CD4-positive, alpha-beta memory T cell (primary cell): Measurements from ENCODE around the gene FREM2. TPM values are rescaled to one million over a fixed set of nuclear protein-coding genes. Genes with fewer than 3 reads are reported as not detected.

ENCODE experiments used
- CTCF ChIA-PET: fragments of 350-600 bp; sonication (Branson Sonifier 250); formaldehyde crosslinking; loops from one replicate; lab custom pipeline; 2021; ENCODE audit warnings: inconsistent platforms; ENCODE audit not compliant: partially characterized antibody; lab: Charles Lee
- POLR2A ChIA-PET: fragments of 350-600 bp; sonication (Branson Sonifier 250); formaldehyde crosslinking; loops from one replicate; lab custom pipeline; 2021; ENCODE audit not compliant: partially characterized antibody; lab: Charles Lee
- DNase-seq, 5 donors: peaks; one replicate each; pipeline versions ENCODE4 v3.0.0 to v3.0.0-alpha.2; 2020 to 2022; ENCODE audit warnings: mixed read lengths in 1 of 5
- H3K27ac ChIP-seq: one replicate; pipeline ENCODE4 v1.7.0; 2013; ENCODE audit warnings: low read depth, low read length
- H3K27me3 ChIP-seq: 2 replicates; pipeline ENCODE4 v1.7.0; 2013; ENCODE audit warnings: mild to moderate bottlenecking, low read length, moderate library complexity; ENCODE audit not compliant: insufficient read depth
- H3K36me3 ChIP-seq: 2 replicates; pipeline ENCODE4 v1.7.0; 2013; ENCODE audit warnings: mild to moderate bottlenecking, low read length, moderate library complexity; ENCODE audit not compliant: insufficient read depth
- H3K4me1 ChIP-seq: 2 replicates; pipeline ENCODE4 v1.7.0; 2013; ENCODE audit warnings: mild to moderate bottlenecking, low read length, moderate library complexity; ENCODE audit not compliant: insufficient read depth
- H3K4me3 ChIP-seq, 2 donors: one replicate each; pipeline ENCODE4 v1.7.0; 2013; ENCODE audit warnings: low read length in 2 of 2, mild to moderate bottlenecking in 1 of 2
- H3K9me3 ChIP-seq, 2 donors: one replicate each; pipeline ENCODE4 v1.7.0; 2013; ENCODE audit warnings: low read length in 2 of 2, control low read depth in 1 of 2; ENCODE audit not compliant: control insufficient read depth in 1 of 2
- H3K27ac Mint-ChIP-seq, 7 donors: one replicate each; pipeline ENCODE4 v1.8.0; 2020 to 2021; ENCODE audit warnings: mixed read lengths in 7 of 7, mild to moderate bottlenecking in 6 of 7, inconsistent platforms in 3 of 7, moderate library complexity in 3 of 7
- H3K27me3 Mint-ChIP-seq, 2 donors: one replicate each; pipeline ENCODE4 v1.8.0; 2020 to 2021; ENCODE audit warnings: mixed read lengths in 2 of 2
- H3K36me3 Mint-ChIP-seq, 2 donors: one replicate each; pipeline ENCODE4 v1.8.0; 2020 to 2021; ENCODE audit warnings: mixed read lengths in 2 of 2, inconsistent platforms in 1 of 2, mild to moderate bottlenecking in 1 of 2
- H3K4me1 Mint-ChIP-seq, 4 donors: one replicate each; pipeline ENCODE4 v1.8.0; 2020 to 2021; ENCODE audit warnings: mixed read lengths in 4 of 4, mild to moderate bottlenecking in 1 of 4
- H3K4me3 Mint-ChIP-seq, 8 donors: one replicate each; pipeline ENCODE4 v1.8.0; 2020 to 2021; ENCODE audit warnings: mixed read lengths in 8 of 8, mild to moderate bottlenecking in 7 of 8, moderate library complexity in 6 of 8, inconsistent platforms in 3 of 8
- H3K9me3 Mint-ChIP-seq, 8 donors: one replicate each; pipeline ENCODE4 v1.8.0; 2020 to 2021; ENCODE audit warnings: mixed read lengths in 8 of 8, mild to moderate bottlenecking in 5 of 8, inconsistent platforms in 3 of 8, moderate library complexity in 1 of 8
- intact Hi-C: fragments of 100-400 bp; cut with micrococcal nuclease; formaldehyde crosslinking; loops from one replicate; pipeline ENCODE4 v1.15.1; 2023
- polyA plus RNA-seq, 2 donors: library from polyadenylated mRNA; unstranded; fragments of 300-500 nt; fragmentation: Illumina TruSeq; gene quantifications; one replicate each; pipeline ENCODE4 v1.2.3, GENCODE V29; 2021
- total RNA-seq, 2 experiments: library from RNA; stranded (reverse); gene quantifications; one replicate each; pipeline ENCODE4 v1.2.3, GENCODE V29; 2021

The FREM2 gene
- total and polyA plus RNA-seq, 4 experiments from 2014 or later = not detected

GRCh38 chr13:38824342-38824741 is 137.5 kb downstream of the FREM2 start:
- CTCF ChIA-PET = no interaction called here

GRCh38 chr13:38826182-38826813 is 139.4 kb downstream of the FREM2 start:
- H3K4me1 ChIP-seq = no peaks in the 10 kb centered on the region
- H3K9me3 Mint-ChIP-seq = peaks cover 0 to 5% (median 0%) of the 10 kb centered on the region in 8 donors
- ChIA-PET CTCF (no interaction called here), POLR2A (no interaction called here)
- no peak overlapping the region for H3K4me3 Mint-ChIP-seq
- H3K36me3 ChIP-seq = no peaks in the 10 kb centered on the region
- intact Hi-C loops = no loop called here
- no peak overlapping the region for H3K27ac Mint-ChIP-seq
- H3K9me3 ChIP-seq = no peaks in the 10 kb centered on the region
- H3K4me1 Mint-ChIP-seq = no peaks in the 10 kb centered on the region
- no peak overlapping the region for H3K27ac ChIP-seq
- H3K4me3 ChIP-seq = no peak overlapping the region
- no peak for DNase-seq
- peaks cover 0 to 2% of the 10 kb centered on the region in 2 donors for H3K27me3 Mint-ChIP-seq
- H3K27me3 ChIP-seq = no peaks in the 10 kb centered on the region
- no peaks in the 10 kb centered on the region for H3K36me3 Mint-ChIP-seq

More at GRCh38 chr13:38824342-38824741, 137.5 kb downstream of the FREM2 start:
- H3K36me3 ChIP-seq = no peaks in the 10 kb centered on the region
- H3K27me3 Mint-ChIP-seq = no peaks in the 10 kb centered on the region
- no peak overlapping the region for H3K4me3 Mint-ChIP-seq
- H3K27ac Mint-ChIP-seq = no peak overlapping the region
- H3K36me3 Mint-ChIP-seq = no peaks in the 10 kb centered on the region
- no peak for DNase-seq
- no peak overlapping the region for H3K27ac ChIP-seq
- H3K4me3 ChIP-seq = no peak overlapping the region
- intact Hi-C loops = no loop called here
- H3K4me1 Mint-ChIP-seq = no peaks in the 10 kb centered on the region
- H3K9me3 ChIP-seq = no peaks in the 10 kb centered on the region
- no peaks in the 10 kb centered on the region for H3K27me3 ChIP-seq
- no peaks in the 10 kb centered on the region for H3K4me1 ChIP-seq
- peaks cover 0 to 3% (median 0%) of the 10 kb centered on the region in 8 donors for H3K9me3 Mint-ChIP-seq
- POLR2A ChIA-PET = no interaction called here

DNA sequence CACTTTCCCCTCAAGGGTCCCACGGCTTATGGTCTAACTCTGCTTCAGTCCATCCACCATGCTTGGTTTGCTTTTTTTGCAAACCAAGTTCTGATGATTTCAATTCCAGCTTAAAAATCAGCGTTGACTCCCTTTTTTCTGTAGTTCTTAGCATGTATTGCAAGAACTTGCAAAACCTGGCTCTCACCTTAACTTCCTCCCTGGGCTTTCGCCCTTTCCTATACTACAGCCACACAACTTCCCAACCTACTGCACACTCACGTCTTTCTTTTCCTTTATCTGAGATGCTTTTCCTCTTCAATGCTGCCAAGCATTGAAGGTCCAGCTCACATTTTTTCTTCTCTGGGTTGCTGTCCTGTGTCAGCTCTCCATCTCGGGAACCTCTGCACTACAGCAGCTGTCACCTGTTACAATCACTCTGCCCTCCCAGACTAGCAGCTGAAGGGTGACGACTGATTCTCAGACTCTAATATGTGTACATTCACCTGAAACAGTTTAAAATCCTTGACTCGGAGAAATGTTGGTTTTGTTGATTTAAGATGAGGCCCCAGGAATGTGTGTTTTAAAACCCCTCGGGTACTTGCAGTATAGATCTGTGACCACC is 143.7 kb downstream of the FREM2 start:
- no peaks in the 10 kb centered on the region for H3K36me3 Mint-ChIP-seq
- Histone ChIP-seq H3K4me3 (no peak overlapping the region), H3K36me3 (no peaks in the 10 kb centered on the region), H3K27me3 (no peaks in the 10 kb centered on the region), H3K4me1 (no peaks in the 10 kb centered on the region), H3K27ac (no peak overlapping the region), H3K9me3 (no peaks in the 10 kb centered on the region)
- H3K4me1 Mint-ChIP-seq = no peaks in the 10 kb centered on the region
- no peak for DNase-seq
- intact Hi-C loops = no loop called here
- H3K4me3 Mint-ChIP-seq = no peak overlapping the region
- peaks cover 0 to 2% of the 10 kb centered on the region in 2 donors for H3K27me3 Mint-ChIP-seq
- CTCF ChIA-PET = no interaction called here
- H3K27ac Mint-ChIP-seq = no peak overlapping the region
- POLR2A ChIA-PET = no interaction called here
- H3K9me3 Mint-ChIP-seq = peaks cover 0 to 5% (median 0%) of the 10 kb centered on the region in 8 donors

DNA sequence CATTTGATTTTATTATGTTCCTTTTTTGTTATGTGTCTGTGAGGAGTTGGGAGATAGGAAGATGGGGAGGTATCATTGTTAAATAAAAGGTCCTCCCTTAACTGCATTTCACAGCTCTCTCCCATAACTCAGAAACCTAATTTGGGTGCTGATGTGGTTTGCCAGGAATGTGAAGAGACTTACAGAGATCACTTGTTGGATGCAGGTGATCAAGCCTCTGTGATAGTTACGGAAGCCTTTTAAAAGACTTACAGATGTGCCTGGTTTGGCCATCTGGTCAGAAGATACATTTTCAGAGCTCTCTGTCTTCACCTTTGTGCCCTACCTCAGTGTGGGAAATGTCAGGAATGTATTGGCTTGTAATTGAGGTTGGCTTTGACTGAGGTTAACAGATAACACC is 157.7 kb downstream of the FREM2 start:
- Histone ChIP-seq H3K9me3 (no peaks in the 10 kb centered on the region), H3K36me3 (no peaks in the 10 kb centered on the region), H3K27me3 (no peaks in the 10 kb centered on the region), H3K4me1 (no peaks in the 10 kb centered on the region), H3K27ac (no peak overlapping the region), H3K4me3 (no peak overlapping the region)
- POLR2A ChIA-PET = no interaction called here
- H3K27ac Mint-ChIP-seq = no peak overlapping the region
- DNase-seq = no peak
- no peaks in the 10 kb centered on the region for H3K36me3 Mint-ChIP-seq
- intact Hi-C loops = no loop called here
- CTCF ChIA-PET = no interaction called here
- H3K4me1 Mint-ChIP-seq = no peaks in the 10 kb centered on the region
- peaks cover 4 to 6% of the 10 kb centered on the region in 2 donors for H3K27me3 Mint-ChIP-seq
- H3K4me3 Mint-ChIP-seq = no peak overlapping the region
- no peaks in the 10 kb centered on the region for H3K9me3 Mint-ChIP-seq

GRCh38 chr13:38848360-38848759 is 161.5 kb downstream of the FREM2 start:
- no peak for DNase-seq
- CTCF ChIA-PET = no interaction called here
- no peak overlapping the region for H3K27ac ChIP-seq
- intact Hi-C loops = no loop called here
- H3K4me1 ChIP-seq = no peaks in the 10 kb centered on the region
- POLR2A ChIA-PET = no interaction called here
- no peaks in the 10 kb centered on the region for H3K9me3 ChIP-seq
- no peak overlapping the region for H3K4me3 ChIP-seq
- H3K27me3 ChIP-seq = no peaks in the 10 kb centered on the region
- Mint-ChIP-seq H3K4me1 (no peaks in the 10 kb centered on the region), H3K9me3 (no peaks in the 10 kb centered on the region), H3K27me3 (peaks cover 2 to 4% of the 10 kb centered on the region in 2 donors), H3K36me3 (no peaks in the 10 kb centered on the region), H3K4me3 (no peak overlapping the region), H3K27ac (no peak overlapping the region)
- no peaks in the 10 kb centered on the region for H3K36me3 ChIP-seq

- CTCF ChIA-PET = no interaction called here
- peaks cover 2 to 4% of the 10 kb centered on the region in 2 donors for H3K27me3 Mint-ChIP-seq
Observed at GRCh38 chr13:38849315-38849714, 162.4 kb downstream of the FREM2 start.

GRCh38 chr13:38850868-38851626 is 164.2 kb downstream of the FREM2 start:
- POLR2A ChIA-PET = no interaction called here
- H3K4me1 ChIP-seq = no peaks in the 10 kb centered on the region
- Mint-ChIP-seq H3K27ac (no peak overlapping the region), H3K4me1 (peaks cover 0 to 1% (median under 1%) of the 10 kb centered on the region in 4 donors), H3K36me3 (no peaks in the 10 kb centered on the region), H3K4me3 (no peak overlapping the region), H3K27me3 (peaks cover 4% of the 10 kb centered on the region in 2 donors), H3K9me3 (no peaks in the 10 kb centered on the region)
- DNase-seq = no peak
- no peaks in the 10 kb centered on the region for H3K9me3 ChIP-seq
- CTCF ChIA-PET = no interaction called here
- intact Hi-C loops = no loop called here
- H3K36me3 ChIP-seq = no peaks in the 10 kb centered on the region
- no peak overlapping the region for H3K4me3 ChIP-seq
- H3K27ac ChIP-seq = no peak overlapping the region
- H3K27me3 ChIP-seq = no peaks in the 10 kb centered on the region

More at GRCh38 chr13:38849315-38849714, 162.4 kb downstream of the FREM2 start:
- no peak for DNase-seq
- Histone ChIP-seq H3K9me3 (no peaks in the 10 kb centered on the region), H3K27me3 (no peaks in the 10 kb centered on the region), H3K36me3 (no peaks in the 10 kb centered on the region), H3K27ac (no peak overlapping the region), H3K4me1 (no peaks in the 10 kb centered on the region), H3K4me3 (no peak overlapping the region)
- Mint-ChIP-seq H3K9me3 (no peaks in the 10 kb centered on the region), H3K4me3 (no peak overlapping the region), H3K27ac (no peak overlapping the region), H3K4me1 (no peaks in the 10 kb centered on the region), H3K36me3 (no peaks in the 10 kb centered on the region)
- POLR2A ChIA-PET = no interaction called here
- intact Hi-C loops = no loop called here
